Spleen (tissue), 11 donors: ENCODE data around the gene METTL25. TPM values are rescaled to one million over a fixed set of nuclear protein-coding genes. Genes with fewer than 3 reads are reported as not detected.

Source experiments
- DNase-seq: peaks from one replicate; pipeline ENCODE4 v3.0.0-alpha.2; 2020
- H3K27ac ChIP-seq, 8 donors: fragments of 200-600 bp; sonication (generic) in 7 of 8; 1 replicate in 4 of 8; 2 replicates in 4 of 8; pipeline versions ENCODE4 v1.5.0 to v1.8.0; 2016 to 2021; ENCODE audit warnings: inconsistent platforms in 4 of 8, mild to moderate bottlenecking in 4 of 8, moderate library complexity in 1 of 8
- H3K27me3 ChIP-seq, 7 donors: fragments of 200-600 bp; sonication (generic) in 6 of 7; replicated peaks in 1 of 7; 1 replicate in 4 of 7; 2 replicates in 3 of 7; pipeline versions ENCODE4 v1.5.0 to v1.8.0; 2016 to 2021; ENCODE audit warnings: inconsistent platforms in 3 of 7, mild to moderate bottlenecking in 1 of 7
- H3K36me3 ChIP-seq, 6 donors: fragments of 200-600 bp; sonication (generic) in 5 of 6; 1 replicate in 4 of 6; 2 replicates in 2 of 6; pipeline versions ENCODE4 v1.5.0 to v1.8.0; 2016 to 2021; ENCODE audit warnings: inconsistent platforms in 2 of 6
- H3K4me1 ChIP-seq, 6 donors: fragments of 200-600 bp; sonication (generic) in 5 of 6; 1 replicate in 3 of 6; 2 replicates in 3 of 6; pipeline versions ENCODE4 v1.5.0 to v1.8.0; 2016 to 2021; ENCODE audit warnings: inconsistent platforms in 3 of 6
- H3K4me3 ChIP-seq, 8 donors: fragments of 200-600 bp; sonication (generic) in 7 of 8; 1 replicate in 4 of 8; 2 replicates in 4 of 8; pipeline versions ENCODE4 v1.5.0 to v1.8.0; 2016 to 2021; ENCODE audit warnings: inconsistent platforms in 4 of 8, mild to moderate bottlenecking in 4 of 8, moderate library complexity in 2 of 8
- H3K9me3 ChIP-seq, 8 donors: fragments of 200-600 bp; sonication (generic) in 7 of 8; 1 replicate in 4 of 8; 2 replicates in 4 of 8; pipeline versions ENCODE4 v1.5.0 to v1.8.0; 2016 to 2021; ENCODE audit warnings: inconsistent platforms in 4 of 8
- CTCF ChIP-seq, 11 experiments: fragments of 200-600 bp in 7 of 11; fragments of 450-650 bp in 4 of 11; sonication (generic) in 4 of 11; IDR thresholded peaks in 8 of 11; conservative IDR thresholded peaks in 3 of 11; 1 replicate in 7 of 11; 2 replicates in 4 of 11; pipeline versions ENCODE4 v1.4.0 to v1.8.0; 2016 to 2021; ENCODE audit warnings: antibody characterized with exemption in 11 of 11, inconsistent platforms in 4 of 11, mild to moderate bottlenecking in 1 of 11
- POLR2A ChIP-seq, 3 donors: fragments of 450-650 bp; IDR thresholded peaks; one replicate each; pipeline ENCODE4 v1.5.1; 2017; ENCODE audit warnings: antibody characterized with exemption in 3 of 3, mild to moderate bottlenecking in 1 of 3
- POLR2AphosphoS5 ChIP-seq, 3 donors: sonication (generic); formaldehyde crosslinking; IDR thresholded peaks; one replicate each; pipeline ENCODE4 v1.5.1; 2017; ENCODE audit warnings: antibody characterized with exemption in 3 of 3
- WGBS, 5 donors: extraction: QIAGEN DNeasy Blood & Tissue Kit in 3 of 5; methylation state at CpG; one replicate each; pipeline versions ENCODE4 v1.1.5 to v1.1.7; 2013 to 2018; 5-methylcytosine and 5-hydroxymethylcytosine counted together
- intact Hi-C: fragments of 100-400 bp; cut with DNase I; formaldehyde crosslinking; loops from one replicate; pipeline ENCODE4 v1.15.0; 2023; ENCODE audit warnings: low total_unique reads
- polyA plus RNA-seq, 3 donors: library from polyadenylated mRNA; stranded (reverse); fragments of 200-250 nt; gene quantifications; one replicate each; pipeline ENCODE4 v1.2.1, GENCODE V29; 2013
- total RNA-seq, 7 donors: library from RNA; depleted of rRNA in 3 of 7; stranded (reverse); fragments of >200 nt in 3 of 7; fragmentation: NEBNext Ultra II Directional in 4 of 7; extraction: Animal tissue kit (Norgen Biotek cat#: 25700) in 4 of 7; gene quantifications; one replicate each; pipeline versions ENCODE4 v1.1.0 to v1.2.1, GENCODE V29; 2016 to 2021
- donor health status: healthy with polysubstance abuse.
- donor health status: DM: no; HTN: no; CAD: no; lungs with moderate emphysema.
- donor health status: DM: no; HTN: no; CAD: no.
- donor health status: Bipolar disorder and iron deficiency.
- donor health status: healthy.
- donor health status: DM: no; HTN: no; CAD: no.
- donor health status: DM: yes; HTN: yes; CAD: no.

Gene METTL25
- total and polyA plus RNA-seq, 10 donors: 6.2 to 21.1 (median 17.9) TPM

GRCh38 chr12:82456633-82457032 lies 98.3 kb downstream of the METTL25 start:
- intact Hi-C loops: no loop called here
- 91 to 96% (median 94%) methylated on average over 2 of the region's 2 CpGs for WGBS, 5 donors
- TF ChIP-seq CTCF (IDR thresholded peaks at IDR 0.05 in 8 of 11, conservative IDR thresholded peaks at IDR 0.05 in 3 of 11): no peak
- TF ChIP-seq POLR2AphosphoS5 (IDR thresholded peaks at IDR 0.05): no peak
- no peak for TF ChIP-seq POLR2A (IDR thresholded peaks at IDR 0.05)
- no peak overlapping the region for H3K27ac ChIP-seq
- no peak overlapping the region for H3K4me3 ChIP-seq
- DNase-seq: no peak
- H3K9me3 ChIP-seq: no peaks in the 10 kb centered on the region
- H3K27me3 ChIP-seq: no peaks in the 10 kb centered on the region
- no peaks in the 10 kb centered on the region for H3K4me1 ChIP-seq
- peaks cover 0 to 50% (median 8%) of the 10 kb centered on the region in 6 donors for H3K36me3 ChIP-seq

GRCh38 chr12:82458101-82458500 lies 99.8 kb downstream of the METTL25 start:
- Histone ChIP-seq H3K27ac (no peak overlapping the region), H3K36me3 (peaks cover 0 to 53% (median 8%) of the 10 kb centered on the region in 6 donors), H3K4me1 (no peaks in the 10 kb centered on the region), H3K4me3 (no peak overlapping the region), H3K9me3 (no peaks in the 10 kb centered on the region), H3K27me3 (no peaks in the 10 kb centered on the region)
- DNase-seq: no peak
- 90 to 100% (median 97%) methylated on average over 1 of the region's 1 CpG for WGBS, 5 donors
- intact Hi-C loops: no loop called here
- TF ChIP-seq POLR2A (IDR thresholded peaks at IDR 0.05) (no peak), CTCF (IDR thresholded peaks at IDR 0.05 in 8 of 11, conservative IDR thresholded peaks at IDR 0.05 in 3 of 11) (no peak), POLR2AphosphoS5 (IDR thresholded peaks at IDR 0.05) (no peak)

- intact Hi-C loops: no loop called here
- Histone ChIP-seq H3K4me1 (no peaks in the 10 kb centered on the region), H3K36me3 (peaks cover 0 to 54% (median 8%) of the 10 kb centered on the region in 6 donors), H3K9me3 (no peaks in the 10 kb centered on the region), H3K4me3 (no peak overlapping the region), H3K27ac (no peak overlapping the region), H3K27me3 (no peaks in the 10 kb centered on the region)
- no peak for DNase-seq
- TF ChIP-seq POLR2AphosphoS5 (IDR thresholded peaks at IDR 0.05): no peak
- TF ChIP-seq POLR2A (IDR thresholded peaks at IDR 0.05): no peak
- no peak for TF ChIP-seq CTCF (IDR thresholded peaks at IDR 0.05 in 8 of 11, conservative IDR thresholded peaks at IDR 0.05 in 3 of 11)
- WGBS, 5 donors: 72 to 88% (median 81%) methylated on average over 1 of the region's 1 CpG
These were observed 103.1 kb downstream of the METTL25 start for GRCh38 chr12:82461393-82461792.

- no peak for TF ChIP-seq CTCF (IDR thresholded peaks at IDR 0.05 in 8 of 11, conservative IDR thresholded peaks at IDR 0.05 in 3 of 11)
- TF ChIP-seq POLR2AphosphoS5 (IDR thresholded peaks at IDR 0.05): no peak
- no peak for TF ChIP-seq POLR2A (IDR thresholded peaks at IDR 0.05)
- Histone ChIP-seq H3K9me3 (no peaks in the 10 kb centered on the region), H3K27me3 (no peaks in the 10 kb centered on the region), H3K4me3 (no peak overlapping the region), H3K4me1 (no peaks in the 10 kb centered on the region), H3K36me3 (peaks cover 0 to 59% (median 9%) of the 10 kb centered on the region in 6 donors), H3K27ac (no peak overlapping the region)
- DNase-seq: no peak
- 63 to 76% (median 65%) methylated on average over 3 of the region's 3 CpGs for WGBS, 5 donors
- intact Hi-C loops: no loop called here
These were observed 103.5 kb downstream of the METTL25 start for GRCh38 chr12:82461836-82462235.
